SK-MEL-5 (cell line): Measurements from ENCODE around the gene SIGLEC1. TPM values are rescaled to one million over a fixed set of nuclear protein-coding genes. Genes with fewer than 3 reads are reported as not detected.
A peak's percentile ranks its signal among the peaks of the same experiment; 100 is the strongest.

Experiments used
- DNase-seq: peaks from one replicate; pipeline ENCODE4 v3.0.0-alpha.2; 2016; ENCODE audit warnings: low read depth, low spot score
- in situ Hi-C: cut with HindIII; loops from 2 replicates; pipeline ENCODE4 v1.10.0; 2016; ENCODE audit warnings: low sequenced_read_pairs, high pct_unique_total_duplicates, low pct_unique_long_range_greater_than_20kb
- polyA plus RNA-seq, 2 experiments: library from polyadenylated mRNA; depleted of rRNA; stranded (reverse); fragments of >200 nt; gene quantifications; 2 replicates each; pipeline ENCODE4 v1.2.3, GENCODE V29; 2015
- total RNA-seq: library from RNA; depleted of rRNA; stranded (reverse); fragments of >200 nt; shearing (Covaris generic); gene quantifications from 2 replicates; pipeline ENCODE4 v1.2.3, GENCODE V29; 2014; rRNA removed

SIGLEC1 gene
- not detected in 2 replicates for total RNA-seq
- polyA plus RNA-seq (2015; cell fraction: cytosol; rRNA removed) = not detected in 2 replicates
- polyA plus RNA-seq (2015; cell fraction: nucleus; rRNA removed) = 0.05 TPM in 1 of 2 replicates, not detected in the other

GRCh38 chr20:3712279-3712873, at the start of gene SIGLEC1:
Gene SIGLEC1 (minus strand): TSS chr20:3712600. CDS start chr20:3707128, 5,472 bp downstream.
- in situ Hi-C loops = no loop called here
- DNase-seq = no peak

GRCh38 chr20:3760655-3761348, 48.4 kb upstream of the SIGLEC1 start:
- in situ Hi-C loops = no loop called here
- no peak for DNase-seq

- no peak for DNase-seq
- in situ Hi-C loops = no loop called here
Measured at GRCh38 chr20:3759884-3760283, 47.5 kb upstream of the SIGLEC1 start.

GRCh38 chr20:3759316-3759823, 47.0 kb upstream of the SIGLEC1 start:
- DNase-seq = no peak
- in situ Hi-C loops = no loop called here

GRCh38 chr20:3758566-3758965, 46.2 kb upstream of the SIGLEC1 start:
- DNase-seq = no peak
- in situ Hi-C loops = no loop called here

- in situ Hi-C loops = no loop called here
- DNase-seq = no peak
Measured at GRCh38 chr20:3757268-3757667, 44.9 kb upstream of the SIGLEC1 start.

- in situ Hi-C loops = no loop called here
- no peak for DNase-seq
Measured at GRCh38 chr20:3755814-3756480, 43.5 kb upstream of the SIGLEC1 start.

- no peak for DNase-seq
- in situ Hi-C loops = no loop called here
Measured at GRCh38 chr20:3755269-3755668, 42.9 kb upstream of the SIGLEC1 start.

- DNase-seq = no peak
Measured at GRCh38 chr20:3754276-3754630, 41.9 kb upstream of the SIGLEC1 start.

GRCh38 chr20:3753501-3754275, 41.3 kb upstream of the SIGLEC1 start:
- in situ Hi-C loops = no loop called here
- no peak for DNase-seq

More at GRCh38 chr20:3754276-3754630, 41.9 kb upstream of the SIGLEC1 start:
- in situ Hi-C loops = no loop called here

- in situ Hi-C loops = no loop called here
- peak; percentile 84 for DNase-seq
Measured at GRCh38 chr20:3753098-3753497, 40.7 kb upstream of the SIGLEC1 start.

GRCh38 chr20:3752386-3752759, 40.0 kb upstream of the SIGLEC1 start:
- in situ Hi-C loops = no loop called here
- DNase-seq = no peak

GRCh38 chr20:3751675-3752385, 39.4 kb upstream of the SIGLEC1 start:
- in situ Hi-C loops = no loop called here
- DNase-seq = peak; percentile 79

GRCh38 chr20:3751305-3751674, 38.9 kb upstream of the SIGLEC1 start:
- in situ Hi-C loops = no loop called here
- DNase-seq = no peak

- peak; percentile 74 for DNase-seq
- in situ Hi-C loops = no loop called here
Measured at GRCh38 chr20:3749689-3750531, 37.5 kb upstream of the SIGLEC1 start.

- in situ Hi-C loops = no loop called here
- no peak for DNase-seq
Measured at GRCh38 chr20:3749087-3749688, 36.8 kb upstream of the SIGLEC1 start.
